HepG2 (cell line): ENCODE data around the gene HDLBP. TPM values are rescaled to one million over a fixed set of nuclear protein-coding genes. Genes with fewer than 3 reads are reported as not detected.

Experiments used
- AGO2 ChIP-seq: fragments of 200-400 bp; formaldehyde crosslinking; optimal IDR thresholded peaks from 2 replicates; pipeline ENCODE3; 2017; ENCODE audit warnings: mild to moderate bottlenecking, low read depth, low read length, moderate library complexity
- BORCS8-MEF2B ChIP-seq: sonication (generic); formaldehyde crosslinking; IDR thresholded peaks from 2 replicates; pipeline ENCODE4 v1.8.0; 2022; ENCODE audit warnings: mild to moderate bottlenecking, missing genetic modification reagents
- BRCA1 ChIP-seq: sonication (generic); formaldehyde crosslinking; IDR thresholded peaks from 2 replicates; pipeline ENCODE4 v1.4.0; 2020; ENCODE audit warnings: missing genetic modification reagents
- CBFB ChIP-seq: sonication (generic); formaldehyde crosslinking; IDR thresholded peaks from 2 replicates; pipeline ENCODE4 v1.4.0; 2020; ENCODE audit warnings: missing genetic modification reagents
- DR1 ChIP-seq: sonication (generic); formaldehyde crosslinking; IDR thresholded peaks from 2 replicates; pipeline ENCODE4 v1.8.0; 2021; ENCODE audit warnings: mild to moderate bottlenecking, missing genetic modification reagents, inconsistent platforms
- GABPA ChIP-seq, 2 experiments: IDR thresholded peaks; 2 replicates each; pipeline ENCODE4 v1.6.1; 2011 to 2016; ENCODE audit warnings: low read depth in 2 of 2, low read length in 1 of 2, missing biosample characterization in 1 of 2, missing genetic modification characterization in 1 of 2
- GABPB1 ChIP-seq: IDR thresholded peaks from 2 replicates; pipeline ENCODE4 v1.6.1; 2016; ENCODE audit warnings: mild to moderate bottlenecking, missing genetic modification reagents, moderate library complexity, missing compliant biosample characterization
- GMEB1 ChIP-seq: sonication (generic); formaldehyde crosslinking; IDR thresholded peaks from 2 replicates; pipeline ENCODE4 v1.5.1; 2020; ENCODE audit warnings: missing genetic modification reagents, mild to moderate bottlenecking, borderline replicate concordance
- KAT2B ChIP-seq: fragments of 150-350 bp; IDR thresholded peaks from 2 replicates; pipeline ENCODE4 v1.6.1; 2014; ENCODE audit warnings: low read depth, low read length, borderline replicate concordance
- KLF16 ChIP-seq, 2 experiments: sonication (generic) in 1 of 2; formaldehyde crosslinking in 1 of 2; IDR thresholded peaks; 2 replicates each; pipeline versions ENCODE4 v1.6.1 to v1.8.0; 2016 to 2023; ENCODE audit warnings: missing genetic modification reagents in 2 of 2, missing compliant biosample characterization in 1 of 2
- MAFK ChIP-seq, 2 experiments: IDR thresholded peaks in 1 of 2; conservative IDR thresholded peaks in 1 of 2; 2 replicates each; pipeline ENCODE4 v1.6.1; 2011; ENCODE audit warnings: improper control_type of control experiment in 2 of 2, low read length in 2 of 2
- MTF1 ChIP-seq: sonication (generic); formaldehyde crosslinking; IDR thresholded peaks from 2 replicates; pipeline ENCODE4 v1.5.0; 2020; ENCODE audit warnings: missing genetic modification reagents
- MXD4 ChIP-seq: IDR thresholded peaks from 2 replicates; pipeline ENCODE4 v1.6.1; 2016; ENCODE audit warnings: mild to moderate bottlenecking, missing biosample characterization, missing genetic modification reagents
- MZF1 ChIP-seq: sonication (generic); formaldehyde crosslinking; IDR thresholded peaks from 2 replicates; pipeline ENCODE4 v1.8.1; 2023; ENCODE audit warnings: mild to moderate bottlenecking, missing genetic modification reagents, borderline replicate concordance
- PHF8 ChIP-seq: sonication (generic); formaldehyde crosslinking; IDR thresholded peaks from 2 replicates; pipeline ENCODE4 v1.5.0; 2020; ENCODE audit warnings: missing genetic modification reagents
- PLRG1 ChIP-seq: fragments of 450-650 bp; conservative IDR thresholded peaks from 2 replicates; pipeline ENCODE4 v1.6.1; 2016
- RAD21 ChIP-seq: fragments of 450-650 bp; formaldehyde crosslinking; IDR thresholded peaks from 2 replicates; pipeline ENCODE4 v1.5.0; 2020; ENCODE audit warnings: mild to moderate bottlenecking
- SMYD3 ChIP-seq: sonication (generic); formaldehyde crosslinking; IDR thresholded peaks from 2 replicates; pipeline ENCODE4 v1.8.1; 2023; ENCODE audit warnings: mild to moderate bottlenecking, missing genetic modification reagents
- SNAPC5 ChIP-seq: sonication (generic); formaldehyde crosslinking; IDR thresholded peaks from 2 replicates; pipeline ENCODE4 v1.8.1; 2023; ENCODE audit warnings: mild to moderate bottlenecking, missing genetic modification reagents, borderline replicate concordance
- YY1 ChIP-seq: IDR thresholded peaks from 2 replicates; pipeline ENCODE4 v1.6.1; 2011; ENCODE audit warnings: low read length, low read depth, moderate library complexity, mild to moderate bottlenecking; ENCODE audit not compliant: insufficient read depth, insufficient replicate concordance
- ZFP90 ChIP-seq: sonication (generic); formaldehyde crosslinking; IDR thresholded peaks from 2 replicates; pipeline ENCODE4 v1.8.0; 2022; ENCODE audit warnings: missing genetic modification reagents, mild to moderate bottlenecking, inconsistent platforms, borderline replicate concordance
- ZMAT3 ChIP-seq: sonication (generic); formaldehyde crosslinking; conservative IDR thresholded peaks from 2 replicates; pipeline ENCODE4 v1.7.0; 2021; ENCODE audit warnings: missing genetic modification reagents
- ZNF543 ChIP-seq: sonication (generic); formaldehyde crosslinking; IDR thresholded peaks from 2 replicates; pipeline ENCODE4 v1.4.0; 2020; ENCODE audit warnings: mild to moderate bottlenecking, missing genetic modification reagents
- ZNF556 ChIP-seq: sonication (generic); formaldehyde crosslinking; IDR thresholded peaks from 2 replicates; pipeline ENCODE4 v1.4.0; 2020; ENCODE audit warnings: mild to moderate bottlenecking, missing genetic modification reagents, borderline replicate concordance
- ZNF891 ChIP-seq: sonication (generic); formaldehyde crosslinking; IDR thresholded peaks from 2 replicates; pipeline ENCODE4 v1.5.0; 2020; ENCODE audit warnings: mild to moderate bottlenecking, missing genetic modification reagents
- ZSCAN21 ChIP-seq: sonication (generic); formaldehyde crosslinking; IDR thresholded peaks from 2 replicates; pipeline ENCODE4 v1.8.0; 2022; ENCODE audit warnings: mild to moderate bottlenecking, missing genetic modification reagents, moderate library complexity, borderline replicate concordance
- polyA plus RNA-seq, 8 experiments: library from polyadenylated mRNA; depleted of rRNA in 3 of 8; stranded (reverse) in 7 of 8; unstranded in 1 of 8; fragments of >200 nt; fragmentation: Illumina TruSeq in 4 of 8; extraction: Trizol in 4 of 8; gene quantifications; 2 replicates each; pipeline versions ENCODE4 v1.2.1 to v1.2.3, GENCODE V29; 2011 to 2016; ENCODE audit warnings: low read depth in 4 of 8, missing spikeins in 1 of 8, mixed read lengths in 1 of 8; ENCODE audit not compliant: insufficient read depth in 1 of 8
- total RNA-seq, 5 experiments: library from RNA; depleted of rRNA; stranded (reverse); fragments of >200 nt; fragmentation: Illumina TruSeq; extraction: Trizol; gene quantifications; 2 replicates each; pipeline ENCODE4 v1.2.3, GENCODE V29; 2016; ENCODE audit warnings: low read depth in 1 of 5
- TF ChIP-seq, protein P1 (sequence below): sonication (generic); formaldehyde crosslinking; IDR thresholded peaks from 2 replicates; pipeline ENCODE4 v1.4.0; 2020; ENCODE audit warnings: missing genetic modification reagents, borderline replicate concordance

The HDLBP gene
- total and polyA plus RNA-seq, 2 of the 13 experiments (the other 11 are each of a cell fraction or from before 2014, with no cell fraction given) = 464 to 707 TPM

DNA sequence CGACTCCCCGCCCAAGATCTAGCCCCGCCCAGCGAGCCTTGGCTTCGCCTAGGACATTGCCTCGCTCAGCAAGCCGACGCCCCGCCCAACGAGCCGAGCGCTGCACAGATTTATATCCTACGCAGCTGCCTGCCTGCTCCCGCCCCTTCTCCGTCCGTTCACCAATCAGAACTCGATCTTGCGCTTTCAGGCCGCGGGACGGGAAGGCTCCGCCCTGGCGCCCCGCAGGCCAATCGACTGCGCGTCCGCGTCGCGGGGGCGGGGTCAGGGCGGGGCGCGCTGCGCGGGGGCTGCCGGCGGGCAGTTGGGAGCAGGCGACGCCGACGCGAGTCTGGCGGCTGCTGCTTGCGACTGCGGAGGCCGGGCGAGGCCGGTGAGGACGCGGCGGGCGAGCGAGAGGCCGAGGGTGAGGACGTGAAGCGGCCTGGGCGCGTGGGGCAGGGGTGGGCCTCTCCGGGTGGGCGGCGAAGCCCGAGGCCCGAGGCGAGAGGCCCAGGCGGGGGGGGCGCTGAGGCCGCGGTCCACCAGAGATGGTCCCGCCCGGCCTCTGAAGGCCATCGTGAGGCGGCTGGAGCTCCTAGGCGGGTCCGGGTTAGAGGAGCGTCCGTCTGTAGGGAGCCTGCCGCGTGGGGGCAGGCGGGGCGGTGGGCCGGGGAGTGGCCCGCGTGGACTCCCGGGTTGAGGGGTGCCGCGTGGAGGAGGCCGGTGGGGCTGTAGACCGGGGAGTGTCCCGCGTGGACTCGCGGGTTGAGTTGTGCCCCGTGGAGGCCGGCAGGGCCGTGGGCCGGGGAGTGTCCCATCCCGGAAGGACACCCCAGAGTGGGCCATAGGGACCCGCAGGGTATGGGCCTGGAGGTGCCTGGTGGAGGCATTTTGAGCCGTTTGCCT is 40.8 kb upstream of the HDLBP start, which contains the start of gene FARP2 (continued):
- TF ChIP-seq MXD4 (CRISPR knock-in tag) (peak; percentile 63), ZSCAN21 (CRISPR knock-in tag) (peak; percentile 75; the same call in 1 of the 2 replicates), AGO2 (peak; percentile 74), GMEB1 (CRISPR knock-in tag) (peak; percentile 41; the same call in 1 of the 2 replicates), BORCS8-MEF2B (CRISPR knock-in tag) (peak; percentile 62; the same call in 1 of the 2 replicates), PHF8 (peak; percentile 81), GABPB1 (peak; percentile 73; the same call in 1 of the 2 replicates), DR1 (peak; percentile 91), MTF1 (CRISPR knock-in tag) (no peak), SNAPC5 (CRISPR knock-in tag) (no peak), ZNF543 (no peak), MZF1 (CRISPR knock-in tag) (no peak), ZNF556 (CRISPR knock-in tag) (peak; percentile 60), KAT2B (no peak), ZFP90 (CRISPR knock-in tag) (peak; percentile 34), PLRG1 (no peak), SMYD3 (CRISPR knock-in tag) (no peak), BRCA1 (no peak), MAFK (conservative IDR thresholded peaks at IDR 0.05 in 1 of 2, IDR thresholded peaks at IDR 0.05 in 1 of 2; ENCODE audit: low read length in 2 of 2) (peak in 1 of 2 experiments; percentile 15; a peak in 1 of 4 replicates), ZNF891 (no peak), YY1 (peak; percentile 66), RAD21 (CRISPR knock-in tag) (peak; percentile 42), GABPA (IDR thresholded peaks at IDR 0.05; ENCODE audit: low read depth, low read length) (no peak), GABPA (CRISPR knock-in tag; IDR thresholded peaks at IDR 0.05; ENCODE audit: low read depth) (no peak), ZMAT3 (CRISPR knock-in tag) (peak; percentile 71; the same call in 1 of the 2 replicates), CBFB (CRISPR knock-in tag) (0 out of 2 replicates have a peak, but pooled peaks have one; percentile 49), KLF16 (CRISPR knock-in tag; IDR thresholded peaks at IDR 0.05) (peak in 1 of 2 experiments; percentile 41; a peak in 1 of 4 replicates)
- TF ChIP-seq, protein P1, sequence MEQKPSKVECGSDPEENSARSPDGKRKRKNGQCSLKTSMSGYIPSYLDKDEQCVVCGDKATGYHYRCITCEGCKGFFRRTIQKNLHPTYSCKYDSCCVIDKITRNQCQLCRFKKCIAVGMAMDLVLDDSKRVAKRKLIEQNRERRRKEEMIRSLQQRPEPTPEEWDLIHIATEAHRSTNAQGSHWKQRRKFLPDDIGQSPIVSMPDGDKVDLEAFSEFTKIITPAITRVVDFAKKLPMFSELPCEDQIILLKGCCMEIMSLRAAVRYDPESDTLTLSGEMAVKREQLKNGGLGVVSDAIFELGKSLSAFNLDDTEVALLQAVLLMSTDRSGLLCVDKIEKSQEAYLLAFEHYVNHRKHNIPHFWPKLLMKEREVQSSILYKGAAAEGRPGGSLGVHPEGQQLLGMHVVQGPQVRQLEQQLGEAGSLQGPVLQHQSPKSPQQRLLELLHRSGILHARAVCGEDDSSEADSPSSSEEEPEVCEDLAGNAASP = 0 out of 2 replicates have a peak, but pooled peaks have one; percentile 7
